ENCODE results near the gene LDB3.

The LDB3 gene

DNA sequence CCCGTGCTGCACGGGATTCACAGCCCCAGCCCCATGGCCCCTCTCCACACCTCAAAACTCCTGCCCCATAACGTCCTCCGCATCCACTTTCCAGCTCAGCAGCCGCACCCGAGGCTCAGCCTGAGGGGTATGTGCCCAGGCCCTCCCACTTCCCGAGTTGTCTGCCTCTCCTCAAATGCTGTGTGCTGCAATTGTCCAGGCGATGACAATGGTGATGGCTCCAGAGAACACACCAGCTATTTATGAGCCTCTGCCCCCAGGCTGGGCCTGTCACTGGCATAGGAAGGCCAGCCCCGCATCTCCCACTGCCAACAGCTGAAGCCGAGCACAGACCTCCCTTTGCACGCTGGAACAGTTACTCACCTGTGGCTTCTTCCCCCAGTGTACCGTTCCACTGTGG lies 2.4 kb upstream of the LDB3 start:
- no peak for DNase-seq

DNA sequence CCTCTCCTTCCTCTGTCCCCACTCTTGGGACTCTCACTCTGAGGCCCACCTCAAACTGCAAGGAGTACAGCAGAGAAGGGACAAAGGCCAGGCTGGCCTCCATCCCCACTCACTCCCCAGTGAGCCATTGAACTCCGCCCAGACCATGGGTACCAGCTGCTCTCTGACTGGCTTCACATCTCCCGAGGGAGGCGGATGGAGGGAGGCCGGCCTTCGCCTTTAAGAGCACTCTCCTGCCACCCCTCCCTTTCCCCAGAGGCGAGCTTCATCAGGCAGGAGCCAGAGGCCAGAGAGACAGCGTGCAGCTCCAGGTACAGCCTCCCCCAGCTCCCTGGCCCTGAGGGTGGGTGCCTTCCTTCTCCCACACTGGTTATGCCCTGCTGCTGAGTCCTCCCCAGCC lies 1.8 kb upstream of the LDB3 start:
- DNase-seq: no peak

- no peak for DNase-seq
Measured at GRCh38 chr10:86667421-86668181, 710 bp upstream of the LDB3 start.

DNA sequence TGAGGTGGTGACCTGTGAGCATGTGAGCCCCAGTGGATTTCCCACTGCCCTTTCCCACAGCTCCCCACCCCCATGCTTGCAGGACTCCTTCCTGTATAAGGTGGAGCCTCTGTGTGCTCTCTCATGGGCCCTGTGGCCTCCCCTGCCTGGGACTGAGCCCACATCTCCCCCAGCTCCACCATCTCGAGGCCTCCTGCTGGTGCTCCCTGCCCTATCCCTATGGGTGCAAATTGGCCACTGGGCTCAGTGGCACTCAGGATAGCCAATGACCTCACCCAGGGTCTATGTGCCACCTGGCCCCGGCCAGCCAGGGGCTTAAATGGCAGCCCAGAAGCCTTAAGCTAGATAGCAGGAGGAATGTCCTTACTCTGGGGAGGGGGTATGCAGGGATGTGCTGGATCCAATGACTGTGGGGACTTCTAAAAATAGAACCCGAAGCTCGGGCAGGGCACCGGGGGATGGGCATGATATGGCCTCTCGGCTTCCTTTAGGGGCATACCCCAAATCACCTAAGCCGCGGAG lies 2.0 kb downstream of the LDB3 start:
- DNase-seq: no peak

GRCh38 chr10:86670876-86671275 lies 2.6 kb downstream of the LDB3 start:
- no peak for DNase-seq

GRCh38 chr10:86671419-86671818 lies 3.1 kb downstream of the LDB3 start:
- DNase-seq: no peak

GRCh38 chr10:86671985-86672710 lies 3.8 kb downstream of the LDB3 start:
- no peak for DNase-seq

DNA sequence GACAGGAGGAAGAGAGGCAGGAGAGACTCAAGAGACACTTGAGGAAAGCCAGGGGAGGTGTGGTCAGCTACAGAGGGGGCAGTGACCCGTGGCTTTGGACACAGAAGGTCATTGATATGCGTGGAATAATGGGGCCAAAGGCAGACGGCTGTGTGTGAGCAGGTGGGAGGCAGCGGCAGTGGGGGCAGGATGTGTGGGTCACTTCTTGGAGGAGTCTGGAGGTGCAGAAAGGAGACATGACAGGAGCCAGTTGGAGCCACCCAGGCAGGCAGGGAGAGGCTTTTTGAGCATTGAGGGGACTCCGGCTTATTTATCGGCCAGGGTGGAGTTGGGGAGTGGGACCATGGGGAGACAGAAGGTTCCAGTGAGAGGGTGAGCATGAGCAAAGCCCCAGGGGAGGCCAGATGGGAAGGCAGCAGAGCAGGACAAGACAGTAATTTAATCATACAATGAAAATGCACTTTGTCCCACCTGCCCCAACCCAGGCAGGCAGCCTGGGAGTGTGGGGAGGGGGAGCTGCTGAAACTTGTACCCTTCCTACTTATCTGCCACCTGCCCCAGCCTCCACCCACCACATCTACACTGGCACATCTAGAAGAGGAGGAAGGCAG lies 5.0 kb downstream of the LDB3 start:
- no peak for DNase-seq

GRCh38 chr10:86673827-86674581 lies 5.7 kb downstream of the LDB3 start:
- DNase-seq: no peak

DNA sequence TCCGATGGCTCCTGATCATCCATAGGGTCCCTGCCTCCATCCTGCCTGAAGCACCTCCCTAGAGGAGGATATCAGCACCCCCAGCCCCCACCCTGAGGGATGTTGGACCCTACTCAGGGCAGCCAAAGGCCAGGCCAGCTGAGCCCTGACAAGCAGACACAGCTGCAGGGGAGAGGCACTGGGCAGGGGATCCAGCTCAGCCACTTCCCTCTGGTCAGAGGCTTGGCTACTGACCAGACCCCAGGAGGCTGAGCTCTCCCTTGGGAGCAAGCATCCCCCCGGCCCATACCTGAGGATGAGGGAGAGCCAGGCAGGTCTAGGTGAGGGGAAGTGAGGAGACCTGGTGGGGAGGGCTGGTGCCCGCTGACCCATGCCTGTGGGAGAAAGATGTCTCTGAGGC lies 6.6 kb downstream of the LDB3 start:
- no peak for DNase-seq

- no peak for DNase-seq
Measured at GRCh38 chr10:86677374-86677773, 9.1 kb downstream of the LDB3 start.

- DNase-seq: no peak
Measured at GRCh38 chr10:86678999-86679792, 10.9 kb downstream of the LDB3 start.

DNA sequence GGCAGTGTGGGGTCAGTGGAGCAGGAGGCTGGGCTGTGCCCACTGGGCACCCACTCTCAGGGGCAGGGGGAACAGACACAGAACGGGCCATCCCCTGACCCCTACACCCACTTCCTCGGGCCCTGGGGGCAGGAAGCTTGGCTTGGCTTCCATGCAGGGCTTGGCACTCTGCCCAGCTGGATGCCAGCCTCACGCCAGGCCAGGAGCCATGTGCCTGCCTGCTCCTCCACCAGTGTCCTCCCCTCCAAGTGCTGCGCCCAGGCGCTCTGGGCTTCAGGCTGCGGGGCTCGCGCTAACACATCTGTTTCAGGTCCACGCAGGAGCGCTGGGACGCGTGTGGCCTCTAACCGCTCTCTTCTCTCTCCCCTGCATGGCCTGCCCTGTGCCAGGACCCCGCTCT lies 12.7 kb downstream of the LDB3 start:
- no peak for DNase-seq

DNA sequence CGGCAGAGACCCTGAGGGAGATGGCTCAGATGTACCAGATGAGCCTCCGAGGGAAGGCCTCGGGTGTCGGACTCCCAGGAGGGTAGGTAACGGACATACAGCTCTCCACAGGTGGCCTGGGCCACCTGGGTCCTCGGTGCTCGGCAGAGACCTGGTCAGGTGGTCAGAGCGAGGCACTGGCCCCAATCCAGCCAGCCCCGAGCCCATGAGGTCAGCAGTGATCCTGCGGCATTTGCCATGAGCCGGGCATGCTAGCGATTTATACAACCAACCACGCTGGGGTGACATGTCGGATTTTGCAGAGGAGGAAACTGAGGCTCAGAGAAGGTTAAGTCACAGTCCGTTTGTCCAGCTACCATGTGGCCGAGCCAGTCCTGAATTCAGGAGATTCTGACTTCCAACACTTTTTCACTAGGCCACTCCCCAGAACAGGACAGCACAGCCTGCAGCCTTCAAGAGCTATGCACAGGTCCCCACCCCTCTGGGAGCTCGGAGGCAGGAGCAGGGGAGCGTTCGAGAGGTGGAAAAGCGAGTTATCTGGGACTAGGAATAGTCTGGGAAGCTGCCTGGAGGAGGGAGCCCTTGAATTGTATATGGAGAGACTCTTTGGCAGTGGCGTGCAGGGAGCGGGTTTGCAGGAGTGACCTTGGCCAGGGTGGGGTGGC lies 13.5 kb downstream of the LDB3 start:
- no peak for DNase-seq

GRCh38 chr10:86682675-86683074 lies 14.4 kb downstream of the LDB3 start:
- no peak for DNase-seq

DNA sequence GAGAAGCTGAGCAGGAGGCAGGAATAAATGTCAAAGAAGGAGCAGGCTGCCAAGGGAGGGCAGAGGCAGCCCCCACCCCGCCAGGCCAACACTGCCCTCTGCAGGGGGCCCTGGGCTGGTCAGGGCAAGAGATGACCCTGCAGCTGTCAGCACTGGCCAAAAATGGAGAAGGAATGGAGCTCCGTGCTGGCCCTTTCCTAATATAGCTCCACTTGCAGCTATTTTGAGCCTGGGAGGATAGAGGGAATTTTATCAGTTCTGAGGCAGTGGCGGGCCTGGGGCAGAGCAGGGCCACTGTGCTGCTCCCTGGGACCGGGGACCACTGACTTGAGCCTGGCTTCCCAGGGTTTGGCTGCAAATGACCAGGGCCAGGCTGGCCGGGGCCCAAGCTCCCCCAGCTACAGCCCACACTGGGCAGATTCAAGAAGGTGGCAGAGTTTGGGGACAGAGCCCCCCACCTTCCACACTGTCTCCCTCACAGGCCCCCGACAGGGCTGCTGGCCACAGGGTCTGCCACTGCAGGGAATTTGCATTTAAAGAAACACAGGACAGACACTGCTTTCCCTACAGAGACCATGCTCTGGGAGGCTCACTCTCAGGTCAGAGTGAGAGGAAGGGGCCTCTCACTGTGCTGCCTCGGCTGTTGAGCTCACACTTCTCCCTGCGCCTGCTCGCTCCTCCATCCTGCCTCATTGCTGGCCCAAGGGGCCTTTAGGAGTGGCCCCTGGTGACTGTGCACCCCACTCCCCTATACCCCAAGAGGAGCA lies 16.2 kb downstream of the LDB3 start:
- no peak for DNase-seq

- DNase-seq: no peak
Measured at GRCh38 chr10:86685416-86685815, 17.1 kb downstream of the LDB3 start.

GRCh38 chr10:86685893-86686632 lies 17.8 kb downstream of the LDB3 start:
- DNase-seq: no peak

- no peak for DNase-seq
Measured at GRCh38 chr10:86686972-86687371, 18.7 kb downstream of the LDB3 start.

DNA sequence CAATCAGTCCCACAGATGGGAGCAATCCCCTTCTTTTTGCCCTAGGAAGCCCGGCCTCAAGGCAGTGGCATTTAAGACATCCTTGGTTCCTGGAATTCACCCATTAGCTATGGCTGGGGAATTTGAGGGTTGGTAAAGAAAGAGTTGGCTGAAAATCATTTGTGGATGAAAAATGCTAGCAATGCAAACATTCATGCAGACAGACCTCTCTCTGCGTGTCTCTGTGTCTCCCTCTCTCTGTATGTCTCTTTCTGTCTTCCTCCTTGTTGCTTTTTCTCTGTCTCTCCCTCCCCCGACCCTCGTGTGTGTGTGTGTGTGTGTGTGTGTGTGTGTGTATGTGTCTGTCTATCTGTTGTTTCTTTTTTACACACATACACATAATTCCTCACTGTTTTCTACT lies 19.4 kb downstream of the LDB3 start:
- DNase-seq: no peak

Data from NCI-H2029 treated with DMSO at 0.1 percent for 48 hours (cell line).